HepG2 (cell line): ENCODE results near the gene DLG2. TPM values are rescaled to one million over a fixed set of nuclear protein-coding genes. Genes with fewer than 3 reads are reported as not detected.

Experiments used
- FOSL2 ChIP-seq: sonication (generic); formaldehyde crosslinking; IDR thresholded peaks from 2 replicates; pipeline ENCODE4 v1.4.0; 2020; ENCODE audit warnings: missing genetic modification reagents
- GZF1 ChIP-seq: sonication (generic); formaldehyde crosslinking; IDR thresholded peaks from 2 replicates; pipeline ENCODE4 v1.5.1; 2020; ENCODE audit warnings: mild to moderate bottlenecking, missing genetic modification reagents
- JUND ChIP-seq: sonication (generic); formaldehyde crosslinking; IDR thresholded peaks from 2 replicates; pipeline ENCODE4 v1.8.0; 2022; ENCODE audit warnings: mild to moderate bottlenecking, missing genetic modification reagents
- MED1 ChIP-seq: sonication (generic); formaldehyde crosslinking; IDR thresholded peaks from 2 replicates; pipeline ENCODE4 v1.4.0; 2020; ENCODE audit warnings: missing genetic modification reagents
- POGZ ChIP-seq: sonication (generic); formaldehyde crosslinking; IDR thresholded peaks from 2 replicates; pipeline ENCODE4 v1.4.0; 2020; ENCODE audit warnings: mild to moderate bottlenecking, missing genetic modification reagents
- POLR2A ChIP-seq, 2 experiments: IDR thresholded peaks; 2 replicates each; pipeline ENCODE4 v1.6.1; 2011; ENCODE audit warnings: low read depth in 2 of 2, low read length in 2 of 2, mild to moderate bottlenecking in 1 of 2, moderate library complexity in 1 of 2; ENCODE audit not compliant: insufficient read depth in 1 of 2
- RXRA ChIP-seq: sonication (generic); formaldehyde crosslinking; IDR thresholded peaks from 2 replicates; pipeline ENCODE4 v1.5.1; 2020; ENCODE audit warnings: missing genetic modification reagents
- SAFB2 ChIP-seq: sonication (generic); formaldehyde crosslinking; IDR thresholded peaks from 2 replicates; pipeline ENCODE4 v1.5.1; 2020; ENCODE audit warnings: missing genetic modification reagents, low read depth, mild to moderate bottlenecking, borderline replicate concordance
- SIN3A ChIP-seq: IDR thresholded peaks from 2 replicates; pipeline ENCODE4 v1.6.1; 2011; ENCODE audit warnings: low read depth, mild to moderate bottlenecking, control low read depth, low read length, borderline replicate concordance
- SIX1 ChIP-seq: sonication (generic); formaldehyde crosslinking; IDR thresholded peaks from 2 replicates; pipeline ENCODE4 v1.4.0; 2020; ENCODE audit warnings: missing genetic modification reagents, borderline replicate concordance
- SKI ChIP-seq: fragments of 450-650 bp; IDR thresholded peaks from one replicate; pipeline ENCODE4 v1.6.1; 2018; ENCODE audit warnings: mild to moderate bottlenecking; ENCODE audit not compliant: partially characterized antibody
- SP2 ChIP-seq: sonication (generic); formaldehyde crosslinking; IDR thresholded peaks from 2 replicates; pipeline ENCODE4 v1.5.1; 2020; ENCODE audit warnings: mild to moderate bottlenecking, missing genetic modification reagents
- TBX2 ChIP-seq: sonication (generic); formaldehyde crosslinking; IDR thresholded peaks from 2 replicates; pipeline ENCODE4 v1.5.0; 2020; ENCODE audit warnings: missing genetic modification reagents, mild to moderate bottlenecking, borderline replicate concordance
- ZNF205 ChIP-seq: IDR thresholded peaks from 2 replicates; pipeline ENCODE4 v1.6.1; 2018; ENCODE audit warnings: missing biosample characterization, missing genetic modification reagents
- ZNF331 ChIP-seq: sonication (generic); formaldehyde crosslinking; IDR thresholded peaks from 2 replicates; pipeline ENCODE4 v1.4.0; 2020; ENCODE audit warnings: missing genetic modification reagents
- ZNF564 ChIP-seq: sonication (generic); formaldehyde crosslinking; IDR thresholded peaks from 2 replicates; pipeline ENCODE4 v1.8.1; 2023; ENCODE audit warnings: mild to moderate bottlenecking, missing genetic modification reagents
- ZNF615 ChIP-seq: sonication (generic); formaldehyde crosslinking; IDR thresholded peaks from 2 replicates; pipeline ENCODE4 v1.5.0; 2020; ENCODE audit warnings: mild to moderate bottlenecking, missing genetic modification reagents, borderline replicate concordance
- ZNF691 ChIP-seq: sonication (generic); formaldehyde crosslinking; IDR thresholded peaks from 2 replicates; pipeline ENCODE4 v1.4.0; 2020; ENCODE audit warnings: missing genetic modification reagents, low read depth, mild to moderate bottlenecking, borderline replicate concordance
- ZNF768 ChIP-seq: sonication (generic); formaldehyde crosslinking; IDR thresholded peaks from 2 replicates; pipeline ENCODE4 v1.4.0; 2020; ENCODE audit warnings: missing genetic modification reagents
- ZNF775 ChIP-seq: sonication (generic); formaldehyde crosslinking; IDR thresholded peaks from 2 replicates; pipeline ENCODE4 v1.4.0; 2020; ENCODE audit warnings: missing genetic modification reagents, mild to moderate bottlenecking, moderate library complexity, borderline replicate concordance
- ZNF776 ChIP-seq: sonication (generic); formaldehyde crosslinking; IDR thresholded peaks from 2 replicates; pipeline ENCODE4 v1.4.0; 2020; ENCODE audit warnings: mild to moderate bottlenecking, missing genetic modification reagents
- ZNF782 ChIP-seq: sonication (generic); formaldehyde crosslinking; IDR thresholded peaks from 2 replicates; pipeline ENCODE4 v1.4.0; 2020; ENCODE audit warnings: missing genetic modification reagents, mild to moderate bottlenecking, borderline replicate concordance
- polyA plus RNA-seq, 8 experiments: library from polyadenylated mRNA; depleted of rRNA in 3 of 8; stranded (reverse) in 7 of 8; unstranded in 1 of 8; fragments of >200 nt; fragmentation: Illumina TruSeq in 4 of 8; extraction: Trizol in 4 of 8; gene quantifications; 2 replicates each; pipeline versions ENCODE4 v1.2.1 to v1.2.3, GENCODE V29; 2011 to 2016; ENCODE audit warnings: low read depth in 4 of 8, missing spikeins in 1 of 8, mixed read lengths in 1 of 8; ENCODE audit not compliant: insufficient read depth in 1 of 8
- total RNA-seq, 5 experiments: library from RNA; depleted of rRNA; stranded (reverse); fragments of >200 nt; fragmentation: Illumina TruSeq; extraction: Trizol; gene quantifications; 2 replicates each; pipeline ENCODE4 v1.2.3, GENCODE V29; 2016; ENCODE audit warnings: low read depth in 1 of 5
- TF ChIP-seq, protein P1 (sequence below): sonication (generic); formaldehyde crosslinking; IDR thresholded peaks from 2 replicates; pipeline ENCODE4 v1.4.0; 2020; ENCODE audit warnings: missing genetic modification reagents
- TF ChIP-seq, protein P2 (sequence below): sonication (generic); formaldehyde crosslinking; IDR thresholded peaks from 2 replicates; pipeline ENCODE4 v1.5.0; 2020; ENCODE audit warnings: mild to moderate bottlenecking, missing genetic modification reagents, moderate library complexity
- TF ChIP-seq, protein P3 (sequence below): IDR thresholded peaks from 2 replicates; pipeline ENCODE4 v1.6.1; 2012; ENCODE audit warnings: low read length, improper control_type of control experiment

The DLG2 gene
- total and polyA plus RNA-seq, 2 of the 13 experiments (the other 11 are each of a cell fraction or from before 2014, with no cell fraction given): 0.46 to 1.0 TPM

DNA sequence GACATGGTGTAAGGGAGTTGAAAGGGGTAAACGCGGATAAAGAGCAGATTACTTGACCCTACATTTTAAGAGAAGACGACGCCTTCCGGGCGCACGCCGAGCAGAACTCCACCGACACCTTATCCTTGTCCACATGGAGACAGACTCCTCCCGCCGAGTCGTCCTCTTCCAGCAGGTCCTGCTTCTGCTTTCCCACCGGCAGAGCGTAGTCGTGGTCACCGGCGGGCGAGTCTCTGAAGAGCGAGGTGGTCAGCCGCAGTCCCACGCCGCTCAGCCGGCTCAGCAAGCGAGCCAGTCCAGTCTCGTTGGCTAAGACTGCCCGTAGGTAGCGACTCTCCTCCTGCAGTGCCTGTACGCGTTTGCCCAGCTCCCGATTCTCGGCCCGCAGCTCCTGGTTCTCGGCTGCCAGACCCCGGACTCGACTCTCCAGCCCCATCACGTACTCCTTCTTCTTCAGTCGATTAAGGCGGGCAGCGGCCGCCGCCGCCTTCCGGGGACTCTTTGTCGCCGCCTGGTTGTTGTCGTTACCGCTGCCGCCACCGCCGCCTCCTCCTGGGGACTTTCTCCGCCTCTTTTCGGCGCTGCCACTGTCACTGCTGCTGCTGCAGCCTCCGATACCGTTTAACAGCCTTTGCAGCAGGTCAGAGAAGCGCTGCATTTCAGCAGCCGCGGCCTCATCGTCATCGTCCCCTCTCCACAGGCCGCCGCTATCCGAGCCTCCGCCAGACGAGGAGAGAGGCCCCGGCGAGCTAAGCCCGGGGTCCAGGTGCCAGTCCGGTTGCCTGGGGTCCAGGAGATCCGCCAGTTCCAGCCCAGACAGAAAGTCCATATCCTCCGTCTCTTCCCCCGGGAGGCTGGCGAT is 36.8 kb upstream of the DLG2 start (continued):
- TF ChIP-seq SAFB2 (no peak), SIN3A (0 out of 2 replicates have a peak, but pooled peaks have one; percentile 71), POLR2A (IDR thresholded peaks at IDR 0.05; ENCODE audit: insufficient read depth in 1 of 2, low read depth in 2 of 2, low read length in 2 of 2) (0 out of 4 replicates have a peak, but pooled peaks of 1 of the 2 experiments have one; percentile 27), ZNF331 (CRISPR knock-in tag) (no peak), ZNF564 (CRISPR knock-in tag) (0 out of 2 replicates have a peak, but pooled peaks have one; percentile 16), RXRA (CRISPR knock-in tag) (no peak), SIX1 (CRISPR knock-in tag) (no peak), ZNF615 (CRISPR knock-in tag) (no peak), TBX2 (CRISPR knock-in tag) (peak; percentile 43; the same call in 1 of the 2 replicates), ZNF691 (peak; percentile 16; the same call in 1 of the 2 replicates), SKI (peak; percentile 57), ZNF768 (CRISPR knock-in tag) (no peak), MED1 (CRISPR knock-in tag) (no peak), GZF1 (CRISPR knock-in tag) (0 out of 2 replicates have a peak, but pooled peaks have one; percentile 17), POGZ (CRISPR knock-in tag) (peak; percentile 10; the same call in 1 of the 2 replicates), FOSL2 (CRISPR knock-in tag) (no peak), ZNF205 (CRISPR knock-in tag) (no peak), SP2 (CRISPR knock-in tag) (no peak), ZNF782 (CRISPR knock-in tag) (peak; percentile 33; the same call in 1 of the 2 replicates), ZNF776 (CRISPR knock-in tag) (no peak), ZNF775 (CRISPR knock-in tag) (no peak), JUND (CRISPR knock-in tag) (no peak)
- TF ChIP-seq, protein P1, sequence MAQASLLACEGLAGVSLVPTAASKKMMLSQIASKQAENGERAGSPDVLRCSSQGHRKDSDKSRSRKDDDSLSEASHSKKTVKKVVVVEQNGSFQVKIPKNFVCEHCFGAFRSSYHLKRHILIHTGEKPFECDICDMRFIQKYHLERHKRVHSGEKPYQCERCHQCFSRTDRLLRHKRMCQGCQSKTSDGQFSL (CRISPR knock-in tag): no peak
- TF ChIP-seq, protein P2, sequence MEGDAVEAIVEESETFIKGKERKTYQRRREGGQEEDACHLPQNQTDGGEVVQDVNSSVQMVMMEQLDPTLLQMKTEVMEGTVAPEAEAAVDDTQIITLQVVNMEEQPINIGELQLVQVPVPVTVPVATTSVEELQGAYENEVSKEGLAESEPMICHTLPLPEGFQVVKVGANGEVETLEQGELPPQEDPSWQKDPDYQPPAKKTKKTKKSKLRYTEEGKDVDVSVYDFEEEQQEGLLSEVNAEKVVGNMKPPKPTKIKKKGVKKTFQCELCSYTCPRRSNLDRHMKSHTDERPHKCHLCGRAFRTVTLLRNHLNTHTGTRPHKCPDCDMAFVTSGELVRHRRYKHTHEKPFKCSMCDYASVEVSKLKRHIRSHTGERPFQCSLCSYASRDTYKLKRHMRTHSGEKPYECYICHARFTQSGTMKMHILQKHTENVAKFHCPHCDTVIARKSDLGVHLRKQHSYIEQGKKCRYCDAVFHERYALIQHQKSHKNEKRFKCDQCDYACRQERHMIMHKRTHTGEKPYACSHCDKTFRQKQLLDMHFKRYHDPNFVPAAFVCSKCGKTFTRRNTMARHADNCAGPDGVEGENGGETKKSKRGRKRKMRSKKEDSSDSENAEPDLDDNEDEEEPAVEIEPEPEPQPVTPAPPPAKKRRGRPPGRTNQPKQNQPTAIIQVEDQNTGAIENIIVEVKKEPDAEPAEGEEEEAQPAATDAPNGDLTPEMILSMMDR: peak; percentile 64
- TF ChIP-seq, protein P3, sequence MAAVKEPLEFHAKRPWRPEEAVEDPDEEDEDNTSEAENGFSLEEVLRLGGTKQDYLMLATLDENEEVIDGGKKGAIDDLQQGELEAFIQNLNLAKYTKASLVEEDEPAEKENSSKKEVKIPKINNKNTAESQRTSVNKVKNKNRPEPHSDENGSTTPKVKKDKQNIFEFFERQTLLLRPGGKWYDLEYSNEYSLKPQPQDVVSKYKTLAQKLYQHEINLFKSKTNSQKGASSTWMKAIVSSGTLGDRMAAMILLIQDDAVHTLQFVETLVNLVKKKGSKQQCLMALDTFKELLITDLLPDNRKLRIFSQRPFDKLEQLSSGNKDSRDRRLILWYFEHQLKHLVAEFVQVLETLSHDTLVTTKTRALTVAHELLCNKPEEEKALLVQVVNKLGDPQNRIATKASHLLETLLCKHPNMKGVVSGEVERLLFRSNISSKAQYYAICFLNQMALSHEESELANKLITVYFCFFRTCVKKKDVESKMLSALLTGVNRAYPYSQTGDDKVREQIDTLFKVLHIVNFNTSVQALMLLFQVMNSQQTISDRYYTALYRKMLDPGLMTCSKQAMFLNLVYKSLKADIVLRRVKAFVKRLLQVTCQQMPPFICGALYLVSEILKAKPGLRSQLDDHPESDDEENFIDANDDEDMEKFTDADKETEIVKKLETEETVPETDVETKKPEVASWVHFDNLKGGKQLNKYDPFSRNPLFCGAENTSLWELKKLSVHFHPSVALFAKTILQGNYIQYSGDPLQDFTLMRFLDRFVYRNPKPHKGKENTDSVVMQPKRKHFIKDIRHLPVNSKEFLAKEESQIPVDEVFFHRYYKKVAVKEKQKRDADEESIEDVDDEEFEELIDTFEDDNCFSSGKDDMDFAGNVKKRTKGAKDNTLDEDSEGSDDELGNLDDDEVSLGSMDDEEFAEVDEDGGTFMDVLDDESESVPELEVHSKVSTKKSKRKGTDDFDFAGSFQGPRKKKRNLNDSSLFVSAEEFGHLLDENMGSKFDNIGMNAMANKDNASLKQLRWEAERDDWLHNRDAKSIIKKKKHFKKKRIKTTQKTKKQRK: no peak
